ENCODE measurements around the gene PSMF1.

Gene PSMF1

GRCh38 chr20:1118336-1119127, at the start of gene PSMF1:
TSS of gene PSMF1 (plus strand) at chr20:1118602. CDS start at chr20:1118774, 172 bp downstream.
- peak; percentile 94 for DNase-seq (ENCODE audit: low spot score)

- no peak for DNase-seq (ENCODE audit: low spot score)
Measured at GRCh38 chr20:1072258-1072657, 46.1 kb upstream of the PSMF1 start.

GRCh38 chr20:1075616-1076015, 42.8 kb upstream of the PSMF1 start:
- DNase-seq (ENCODE audit: low spot score), result no peak

- no peak for DNase-seq (ENCODE audit: low spot score)
Measured at GRCh38 chr20:1081891-1082290, 36.5 kb upstream of the PSMF1 start.

GRCh38 chr20:1083431-1084080, 34.8 kb upstream of the PSMF1 start:
- no peak for DNase-seq (ENCODE audit: low spot score)

GRCh38 chr20:1085492-1086276, 32.7 kb upstream of the PSMF1 start:
- DNase-seq (ENCODE audit: low spot score), result no peak

GRCh38 chr20:1086277-1087213, 31.9 kb upstream of the PSMF1 start:
- DNase-seq (ENCODE audit: low spot score), result no peak

- no peak for DNase-seq (ENCODE audit: low spot score)
Measured at GRCh38 chr20:1087311-1087905, 31.0 kb upstream of the PSMF1 start.

- DNase-seq (ENCODE audit: low spot score), result no peak
Measured at GRCh38 chr20:1094751-1095150, 23.7 kb upstream of the PSMF1 start.

GRCh38 chr20:1101533-1101932, 16.9 kb upstream of the PSMF1 start:
- DNase-seq (ENCODE audit: low spot score), result no peak

GRCh38 chr20:1102016-1102415, 16.4 kb upstream of the PSMF1 start:
- no peak for DNase-seq (ENCODE audit: low spot score)

- DNase-seq (ENCODE audit: low spot score), result no peak
Measured at GRCh38 chr20:1103751-1104150, 14.7 kb upstream of the PSMF1 start.

GRCh38 chr20:1105599-1106194, 12.7 kb upstream of the PSMF1 start:
- no peak for DNase-seq (ENCODE audit: low spot score)

GRCh38 chr20:1107176-1107575, 11.2 kb upstream of the PSMF1 start:
- DNase-seq (ENCODE audit: low spot score), result no peak

- peak; percentile 54 for DNase-seq (ENCODE audit: low spot score)
Measured at GRCh38 chr20:1108437-1108920, 9.9 kb upstream of the PSMF1 start.

- no peak for DNase-seq (ENCODE audit: low spot score)
Measured at GRCh38 chr20:1112908-1113307, 5.5 kb upstream of the PSMF1 start.

GRCh38 chr20:1118004-1118335, 432 bp upstream of the PSMF1 start:
- no peak for DNase-seq (ENCODE audit: low spot score)

- no peak for DNase-seq (ENCODE audit: low spot score)
Measured at GRCh38 chr20:1119128-1119505, 715 bp downstream of the PSMF1 start.

GRCh38 chr20:1119524-1119923, 1.1 kb downstream of the PSMF1 start:
- DNase-seq (ENCODE audit: low spot score), result no peak

GRCh38 chr20:1121429-1121828, 3.0 kb downstream of the PSMF1 start:
- no peak for DNase-seq (ENCODE audit: low spot score)
